Activated CD4-positive, alpha-beta T cell treated with anti-CD3 and anti-CD28 coated beads for 36 hours (primary cell): ENCODE data around the gene ZNF862. TPM values are rescaled to one million over a fixed set of nuclear protein-coding genes. Genes with fewer than 3 reads are reported as not detected.
A peak's percentile ranks its signal among the peaks of the same experiment; 100 is the strongest.

Experiments used
- ATAC-seq: fragments of 200-7000 bp; cut with Tn5 transposase; one replicate; pipeline ENCODE4 v1.10.0; 2021; ENCODE audit warnings: mild to moderate bottlenecking, moderate library complexity
- CTCF ChIA-PET: fragments of 350-600 bp; sonication (Branson Sonifier 250); formaldehyde crosslinking; loops from one replicate; lab custom pipeline; 2021; ENCODE audit warnings: antibody characterized with exemption; lab: Charles Lee
- POLR2A ChIA-PET: fragments of 350-600 bp; sonication (Branson Sonifier 250); formaldehyde crosslinking; loops from one replicate; lab custom pipeline; 2021; ENCODE audit warnings: antibody characterized with exemption, inconsistent platforms; lab: Charles Lee
- DNase-seq: peaks from one replicate; pipeline ENCODE4 v3.0.0-alpha.2; 2020
- H3K27ac Mint-ChIP-seq: one replicate; pipeline ENCODE4 v1.8.0; 2021; ENCODE audit warnings: mixed read lengths
- H3K27me3 Mint-ChIP-seq: one replicate; pipeline ENCODE4 v1.8.0; 2021; ENCODE audit warnings: mixed read lengths
- H3K36me3 Mint-ChIP-seq: one replicate; pipeline ENCODE4 v1.8.0; 2021; ENCODE audit warnings: low read depth, mixed read lengths
- H3K4me1 Mint-ChIP-seq: one replicate; pipeline ENCODE4 v1.8.0; 2021; ENCODE audit warnings: mixed read lengths
- H3K4me3 Mint-ChIP-seq: one replicate; pipeline ENCODE4 v1.8.0; 2021; ENCODE audit warnings: mild to moderate bottlenecking, moderate library complexity, mixed read lengths
- H3K9me3 Mint-ChIP-seq: one replicate; pipeline ENCODE4 v1.8.0; 2021; ENCODE audit warnings: low read depth, mixed read lengths
- intact Hi-C, 2 experiments: fragments of 100-400 bp; cut with DNase I in 1 of 2; cut with micrococcal nuclease in 1 of 2; formaldehyde crosslinking; loops; one replicate each; pipeline versions ENCODE4 v1.14.2 to v1.15.1; 2022 to 2024; cut with DNase I, micrococcal nuclease
- total RNA-seq, 2 experiments: library from RNA; stranded (reverse); gene quantifications; one replicate each; pipeline ENCODE4 v1.2.3, GENCODE V29; 2021

Gene ZNF862
- total RNA-seq, 2 experiments from 2014 or later, result 17.6 to 18.3 TPM

DNA sequence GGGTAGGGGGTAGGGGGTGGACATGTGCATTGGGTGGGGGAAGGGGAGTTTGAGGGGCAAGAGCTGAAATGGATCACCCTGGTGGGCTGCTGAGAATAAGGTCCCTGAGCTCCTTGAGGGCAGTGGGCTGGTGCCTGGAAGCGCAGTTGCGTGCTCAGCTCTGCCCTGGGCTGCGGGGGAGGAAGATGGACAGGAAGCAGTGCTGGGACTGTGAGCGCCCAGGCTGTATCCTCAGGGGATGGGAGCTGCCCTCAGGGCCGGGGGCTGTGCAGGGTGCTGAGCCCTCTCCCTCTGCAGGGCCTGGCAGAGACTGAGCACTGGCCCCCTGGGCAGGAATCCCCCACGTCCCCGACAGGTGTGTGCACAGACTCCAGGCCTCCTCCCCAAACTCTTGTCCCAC, 40.4 kb upstream of the ZNF862 start:
- CTCF ChIA-PET, result interaction anchor here (1.0 kb wide), 1 partner anchor 136 kb away, joined by 3 read pairs; no protein-coding TSS in a partner anchor
- no peak overlapping the region for H3K27ac Mint-ChIP-seq
- H3K36me3 Mint-ChIP-seq, result no peaks in the 10 kb centered on the region
- no peaks in the 10 kb centered on the region for H3K9me3 Mint-ChIP-seq
- POLR2A ChIA-PET, result no interaction called here
- ATAC-seq, result no peak
- no peaks in the 10 kb centered on the region for H3K4me1 Mint-ChIP-seq
- no peak overlapping the region for H3K4me3 Mint-ChIP-seq
- intact Hi-C loops, result loop anchor here in 1 of 2 experiments (10.0 kb wide), 1 partner anchor 123 kb away; no protein-coding TSS in a partner anchor
- no peak for DNase-seq
- H3K27me3 Mint-ChIP-seq, result no peaks in the 10 kb centered on the region

DNA sequence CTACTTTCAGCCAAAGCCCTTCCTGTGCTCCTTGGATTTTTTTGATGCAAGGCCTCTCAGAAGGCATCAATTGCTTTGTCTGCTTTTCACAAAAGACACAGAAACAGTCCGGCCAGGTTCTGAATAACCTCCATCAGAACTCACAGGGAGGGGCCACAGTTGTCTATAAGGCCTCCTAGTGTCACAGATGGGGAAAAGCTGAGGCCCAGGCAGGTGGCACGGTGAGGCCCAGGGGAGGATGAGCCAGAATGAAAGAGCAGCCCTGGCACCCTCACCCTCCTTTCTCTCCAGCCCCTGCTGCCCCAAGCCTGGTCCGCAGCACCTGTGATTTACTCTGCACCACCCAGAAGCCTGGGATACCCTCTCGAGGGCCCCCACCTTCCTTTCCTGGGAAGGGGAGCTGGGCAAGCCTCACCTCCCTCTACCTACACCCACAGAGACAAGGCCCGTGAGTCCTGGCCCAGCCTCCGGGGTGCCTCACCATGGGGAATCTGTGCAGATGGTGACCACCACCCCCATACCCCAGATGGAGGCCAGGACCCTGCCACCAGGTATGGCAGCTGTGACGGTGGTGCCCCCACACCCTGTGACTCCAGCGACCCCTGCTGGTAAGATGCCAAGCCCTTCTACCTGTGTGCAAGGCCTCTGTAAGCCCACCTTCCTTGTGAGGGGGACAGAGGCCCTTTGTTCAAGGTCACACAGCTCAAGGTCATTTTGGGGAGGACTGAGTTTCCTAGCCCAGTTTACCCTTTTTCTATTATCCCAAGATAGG, 38.6 kb upstream of the ZNF862 start:
- peak; percentile 66 for ATAC-seq
- intact Hi-C loops, result loop anchor here (1.0 to 10.0 kb wide), 2 partner anchors 125 to 137 kb away; no protein-coding TSS in a partner anchor

DNA sequence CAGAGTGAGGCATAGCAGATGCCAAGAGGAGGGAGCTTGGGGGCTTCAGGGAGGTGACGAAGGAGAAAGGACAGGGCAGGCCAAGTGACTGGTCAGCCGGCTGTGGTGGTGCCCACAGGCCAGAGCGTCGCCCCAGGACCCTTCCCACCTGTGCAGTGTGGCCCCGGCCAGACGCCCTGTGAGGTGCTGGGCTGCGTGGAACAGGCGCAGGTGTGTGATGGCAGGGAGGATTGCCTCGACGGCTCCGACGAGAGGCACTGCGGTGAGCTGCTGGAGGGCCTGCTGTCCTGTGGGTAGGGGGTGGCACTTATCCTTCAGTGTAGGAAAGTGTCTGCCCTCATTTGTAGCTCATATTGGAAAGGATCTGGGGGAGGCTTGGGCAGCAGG, 38.0 kb upstream of the ZNF862 start:
- POLR2A ChIA-PET, result no interaction called here
- H3K4me3 Mint-ChIP-seq, result no peak overlapping the region
- no peaks in the 10 kb centered on the region for H3K4me1 Mint-ChIP-seq
- H3K9me3 Mint-ChIP-seq, result no peaks in the 10 kb centered on the region
- no peaks in the 10 kb centered on the region for H3K27me3 Mint-ChIP-seq
- no peak overlapping the region for H3K27ac Mint-ChIP-seq
- H3K36me3 Mint-ChIP-seq, result no peaks in the 10 kb centered on the region
- no peak for ATAC-seq
- CTCF ChIA-PET, result interaction anchor here (0.6 to 1.3 kb wide), 5 partner anchors 12 to 188 kb away, joined by 3 to 8 read pairs (median 4); no protein-coding TSS in a partner anchor
- intact Hi-C loops, result no loop called here
- no peak for DNase-seq

More for the DNA sequence above, 38.6 kb upstream of the ZNF862 start:
- CTCF ChIA-PET, result interaction anchor here (0.5 to 1.3 kb wide), 8 partner anchors 12 to 1737 kb away, joined by 3 to 8 read pairs (median 3); no protein-coding TSS in a partner anchor
- Mint-ChIP-seq H3K27ac (no peak overlapping the region), H3K27me3 (no peaks in the 10 kb centered on the region), H3K9me3 (no peaks in the 10 kb centered on the region), H3K4me3 (no peak overlapping the region), H3K4me1 (no peaks in the 10 kb centered on the region), H3K36me3 (no peaks in the 10 kb centered on the region)
- DNase-seq, result peak; percentile 80
- POLR2A ChIA-PET, result no interaction called here

DNA sequence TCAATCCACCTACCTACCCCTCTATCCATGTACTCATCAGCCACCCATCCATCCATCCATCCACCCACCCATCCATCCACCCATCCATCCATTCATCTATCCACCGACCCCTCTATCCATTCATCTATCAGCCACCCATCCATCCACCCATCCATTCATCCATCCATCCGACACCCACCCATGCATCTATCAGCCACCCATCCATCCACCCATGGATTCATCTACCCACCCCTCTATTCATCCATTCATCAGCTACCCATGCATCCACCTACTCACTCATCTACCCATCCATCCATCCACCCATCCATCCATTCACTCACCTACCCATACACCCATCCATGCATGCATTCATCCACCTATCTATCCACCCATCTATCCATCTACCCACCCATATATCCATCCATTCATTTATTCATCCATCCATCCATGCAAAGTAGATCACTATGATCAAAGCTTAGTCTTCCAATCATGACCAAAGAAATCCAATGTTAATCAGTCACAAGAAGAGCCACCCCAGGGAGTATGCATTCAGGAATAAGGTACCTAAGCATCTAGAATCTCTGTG, 37.1 kb upstream of the ZNF862 start:
- CTCF ChIA-PET, result interaction anchor here (0.6 to 1.3 kb wide), 2 partner anchors 13 to 40 kb away, joined by 3 read pairs; no protein-coding TSS in a partner anchor
- intact Hi-C loops, result no loop called here
- no peaks in the 10 kb centered on the region for H3K4me1 Mint-ChIP-seq
- DNase-seq (no peak), ATAC-seq (no peak)
- no peaks in the 10 kb centered on the region for H3K36me3 Mint-ChIP-seq
- no peaks in the 10 kb centered on the region for H3K9me3 Mint-ChIP-seq
- POLR2A ChIA-PET, result no interaction called here
- H3K27ac Mint-ChIP-seq, result no peak overlapping the region
- no peak overlapping the region for H3K4me3 Mint-ChIP-seq
- no peaks in the 10 kb centered on the region for H3K27me3 Mint-ChIP-seq

DNA sequence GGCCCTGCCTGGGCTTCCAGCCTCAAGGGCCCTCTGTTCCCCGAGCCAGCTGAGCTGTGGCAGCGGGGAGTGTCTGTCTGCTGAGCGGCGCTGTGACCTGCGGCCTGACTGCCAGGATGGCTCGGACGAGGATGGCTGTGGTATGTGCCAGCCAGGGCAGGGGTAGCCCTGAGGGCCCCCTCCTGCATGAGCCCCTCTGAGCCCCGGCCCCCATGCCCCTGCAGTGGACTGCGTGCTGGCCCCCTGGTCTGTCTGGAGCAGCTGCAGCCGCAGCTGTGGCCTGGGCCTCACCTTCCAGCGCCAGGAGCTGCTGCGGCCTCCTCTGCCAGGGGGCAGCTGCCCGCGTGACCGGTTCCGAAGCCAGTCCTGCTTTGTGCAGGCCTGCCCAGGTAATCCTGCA, 36.4 kb upstream of the ZNF862 start:
- DNase-seq, result no peak
- ATAC-seq, result no peak
- ChIA-PET POLR2A (no interaction called here), CTCF (interaction anchor here (0.6 kb wide), 1 partner anchor 40 kb away, joined by 3 read pairs; no protein-coding TSS in a partner anchor)
- H3K4me1 Mint-ChIP-seq, result no peaks in the 10 kb centered on the region
- H3K27me3 Mint-ChIP-seq, result no peaks in the 10 kb centered on the region
- no peaks in the 10 kb centered on the region for H3K9me3 Mint-ChIP-seq
- intact Hi-C loops, result no loop called here
- H3K4me3 Mint-ChIP-seq, result no peak overlapping the region
- H3K36me3 Mint-ChIP-seq, result no peaks in the 10 kb centered on the region
- H3K27ac Mint-ChIP-seq, result no peak overlapping the region

DNA sequence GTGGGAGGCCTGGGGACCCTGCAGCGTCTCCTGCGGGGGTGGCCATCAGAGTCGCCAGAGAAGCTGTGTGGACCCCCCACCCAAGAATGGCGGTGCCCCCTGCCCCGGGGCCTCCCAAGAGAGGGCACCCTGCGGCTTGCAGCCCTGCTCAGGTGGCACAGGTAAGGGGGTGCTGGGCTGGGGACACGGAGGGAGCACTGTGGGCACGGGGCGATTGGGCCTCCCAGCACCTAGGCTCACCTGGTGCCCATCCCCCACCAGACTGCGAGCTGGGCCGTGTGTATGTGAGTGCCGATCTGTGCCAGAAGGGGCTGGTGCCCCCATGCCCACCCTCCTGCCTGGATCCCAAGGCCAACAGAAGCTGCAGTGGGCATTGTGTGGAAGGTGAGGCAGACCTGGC, 35.2 kb upstream of the ZNF862 start:
- intact Hi-C loops, result no loop called here
- POLR2A ChIA-PET, result no interaction called here
- H3K9me3 Mint-ChIP-seq, result no peaks in the 10 kb centered on the region
- no peaks in the 10 kb centered on the region for H3K27me3 Mint-ChIP-seq
- ATAC-seq, result no peak
- H3K36me3 Mint-ChIP-seq, result no peaks in the 10 kb centered on the region
- no peak overlapping the region for H3K27ac Mint-ChIP-seq
- H3K4me1 Mint-ChIP-seq, result no peaks in the 10 kb centered on the region
- CTCF ChIA-PET, result interaction anchor here (0.5 to 0.7 kb wide), 3 partner anchors 11 to 175 kb away, joined by 3 to 4 read pairs (median 3); no protein-coding TSS in a partner anchor
- no peak for DNase-seq
- H3K4me3 Mint-ChIP-seq, result no peak overlapping the region

DNA sequence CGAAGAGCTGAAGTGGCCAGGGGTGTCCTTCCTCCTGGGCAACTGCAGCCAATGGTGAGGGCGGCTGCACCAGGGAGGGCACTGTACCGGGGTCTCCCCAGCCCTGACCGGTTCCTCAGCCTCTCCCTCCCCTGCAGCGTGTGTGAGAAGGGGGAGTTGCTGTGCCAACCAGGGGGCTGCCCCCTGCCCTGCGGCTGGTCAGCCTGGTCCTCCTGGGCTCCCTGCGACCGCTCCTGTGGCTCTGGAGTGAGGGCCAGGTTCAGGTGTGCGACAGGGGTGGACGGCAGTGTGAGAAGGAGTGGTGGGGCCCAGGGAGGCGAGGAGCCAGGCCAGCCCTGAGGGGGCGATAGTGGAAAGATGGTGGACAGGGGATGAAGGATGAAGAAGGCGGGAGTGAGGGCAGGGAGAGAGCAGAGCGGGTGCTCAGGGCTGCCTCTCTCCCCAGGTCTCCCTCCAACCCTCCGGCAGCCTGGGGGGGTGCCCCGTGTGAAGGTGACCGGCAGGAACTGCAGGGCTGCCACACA, 34.6 kb upstream of the ZNF862 start:
- no peak overlapping the region for H3K27ac Mint-ChIP-seq

DNA sequence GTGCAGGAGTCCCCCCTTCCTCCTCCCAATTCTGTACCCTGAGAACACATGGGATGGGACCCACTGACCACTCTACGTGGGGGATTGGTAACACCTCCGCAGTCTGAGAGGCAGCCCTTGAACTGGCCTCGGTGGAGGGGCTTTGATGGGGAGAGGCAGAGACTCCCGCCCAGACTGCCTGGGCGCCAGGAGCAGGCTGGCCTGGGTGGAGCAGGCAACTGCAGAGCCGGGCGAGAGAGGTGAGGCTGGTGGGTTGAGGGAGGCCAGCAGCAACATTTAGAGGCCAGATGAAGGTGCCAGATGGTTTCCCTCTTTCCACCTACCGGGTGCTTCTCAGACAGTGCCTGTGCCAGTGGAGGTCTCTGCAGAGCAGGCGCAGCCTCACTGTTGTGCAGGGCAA, 34.1 kb upstream of the ZNF862 start:
- DNase-seq (no peak), ATAC-seq (no peak)
- no peaks in the 10 kb centered on the region for H3K36me3 Mint-ChIP-seq
- no peak overlapping the region for H3K4me3 Mint-ChIP-seq
- no peaks in the 10 kb centered on the region for H3K27me3 Mint-ChIP-seq
- no peaks in the 10 kb centered on the region for H3K4me1 Mint-ChIP-seq
- H3K27ac Mint-ChIP-seq, result no peak overlapping the region
- no peaks in the 10 kb centered on the region for H3K9me3 Mint-ChIP-seq
- ChIA-PET CTCF (no interaction called here), POLR2A (no interaction called here)
- intact Hi-C loops, result no loop called here

More for the DNA sequence above, 34.6 kb upstream of the ZNF862 start:
- Mint-ChIP-seq H3K36me3 (no peaks in the 10 kb centered on the region), H3K4me1 (no peaks in the 10 kb centered on the region), H3K27me3 (no peaks in the 10 kb centered on the region), H3K9me3 (no peaks in the 10 kb centered on the region), H3K4me3 (no peak overlapping the region)
- ATAC-seq (no peak), DNase-seq (no peak)
- intact Hi-C loops, result no loop called here
- ChIA-PET POLR2A (no interaction called here), CTCF (no interaction called here)

DNA sequence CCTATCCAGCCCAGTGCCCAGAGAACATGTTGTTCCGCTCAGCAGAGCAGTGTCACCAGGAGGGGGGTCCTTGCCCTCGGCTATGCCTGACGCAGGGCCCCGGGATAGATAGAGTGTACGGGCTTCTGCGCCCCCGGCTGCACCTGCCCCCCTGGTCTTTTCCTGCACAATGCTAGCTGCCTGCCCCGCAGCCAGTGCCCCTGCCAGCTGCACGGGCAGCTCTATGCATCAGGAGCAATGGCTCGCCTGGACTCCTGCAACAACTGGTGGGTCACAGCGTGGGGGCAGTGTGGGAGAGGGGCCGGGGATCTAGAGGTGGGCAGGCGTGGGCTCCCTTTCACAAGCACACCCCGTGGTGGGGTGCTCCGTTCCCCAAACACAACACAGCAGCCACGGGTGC, 31.4 kb upstream of the ZNF862 start:
- no peaks in the 10 kb centered on the region for H3K4me1 Mint-ChIP-seq
- CTCF ChIA-PET, result interaction anchor here (0.6 to 1.3 kb wide), 4 partner anchors 10 to 144 kb away, joined by 3 to 7 read pairs (median 3); no protein-coding TSS in a partner anchor
- no peak overlapping the region for H3K4me3 Mint-ChIP-seq
- H3K9me3 Mint-ChIP-seq, result no peaks in the 10 kb centered on the region
- ATAC-seq, result no peak
- no peaks in the 10 kb centered on the region for H3K27me3 Mint-ChIP-seq
- POLR2A ChIA-PET, result no interaction called here
- intact Hi-C loops, result no loop called here
- H3K27ac Mint-ChIP-seq, result no peak overlapping the region
- DNase-seq, result no peak
- no peaks in the 10 kb centered on the region for H3K36me3 Mint-ChIP-seq

DNA sequence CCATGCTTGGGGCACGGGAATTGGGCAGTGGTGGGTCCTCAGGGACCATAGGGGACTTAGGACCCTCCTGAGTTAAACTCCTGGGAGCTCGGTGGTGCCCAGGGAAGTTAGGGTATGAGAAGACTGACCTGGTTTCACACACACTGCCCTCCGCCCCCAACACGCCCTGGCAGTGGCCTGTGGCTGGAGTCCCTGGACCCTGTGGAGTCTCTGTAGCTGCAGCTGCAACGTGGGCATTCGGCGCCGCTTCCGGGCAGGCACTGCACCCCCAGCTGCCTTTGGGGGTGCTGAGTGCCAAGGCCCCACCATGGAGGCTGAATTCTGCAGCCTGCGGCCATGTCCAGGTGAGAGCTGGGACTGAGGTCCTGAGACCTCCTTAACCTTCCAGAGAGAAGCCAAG, 29.9 kb upstream of the ZNF862 start:
- no peak for ATAC-seq
- Mint-ChIP-seq H3K4me1 (no peaks in the 10 kb centered on the region), H3K36me3 (no peaks in the 10 kb centered on the region), H3K27me3 (no peaks in the 10 kb centered on the region), H3K9me3 (no peaks in the 10 kb centered on the region), H3K27ac (no peak overlapping the region), H3K4me3 (no peak overlapping the region)
- CTCF ChIA-PET, result interaction anchor here (0.6 to 1.1 kb wide), 4 partner anchors 66 to 638 kb away, joined by 3 to 7 read pairs (median 3); no protein-coding TSS in a partner anchor
- intact Hi-C loops, result no loop called here
- DNase-seq, result no peak
- POLR2A ChIA-PET, result no interaction called here

DNA sequence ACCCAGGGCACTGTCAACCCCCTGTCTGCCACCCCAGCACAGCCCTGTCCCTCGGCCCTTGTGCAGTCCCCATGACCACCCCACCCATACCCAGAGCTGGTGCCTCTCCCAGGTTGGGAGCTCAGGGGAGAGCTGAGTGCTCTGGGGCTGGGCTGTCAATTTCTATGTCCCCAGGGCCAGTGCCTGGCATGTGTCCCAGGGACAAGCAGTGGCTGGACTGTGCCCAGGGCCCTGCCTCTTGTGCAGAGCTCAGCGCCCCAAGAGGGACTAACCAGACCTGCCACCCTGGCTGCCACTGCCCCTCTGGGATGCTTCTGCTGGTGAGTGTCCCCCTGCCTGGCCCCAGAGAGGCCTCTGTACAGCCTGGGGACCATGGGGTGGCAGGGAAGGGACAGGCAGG, 29.0 kb upstream of the ZNF862 start:
- no peaks in the 10 kb centered on the region for H3K4me1 Mint-ChIP-seq
- H3K4me3 Mint-ChIP-seq, result no peak overlapping the region
- ChIA-PET POLR2A (no interaction called here), CTCF (interaction anchor here (0.6 to 1.1 kb wide), 2 partner anchors 31 to 181 kb away, joined by 3 read pairs; no protein-coding TSS in a partner anchor)
- H3K27me3 Mint-ChIP-seq, result no peaks in the 10 kb centered on the region
- H3K36me3 Mint-ChIP-seq, result no peaks in the 10 kb centered on the region
- no peaks in the 10 kb centered on the region for H3K9me3 Mint-ChIP-seq
- intact Hi-C loops, result no loop called here
- no peak overlapping the region for H3K27ac Mint-ChIP-seq
- DNase-seq (no peak), ATAC-seq (no peak)
